HCT116 (cell line): ENCODE results near the gene FEM1B.

ENCODE experiments used
- EZH2 ChIP-seq: fragments of 200-600 bp; sonication (generic); IDR thresholded peaks from 2 replicates; pipeline ENCODE4 v1.6.1; 2017; ENCODE audit warnings: antibody characterized with exemption, mixed run types
- POLR2A ChIP-seq: IDR thresholded peaks from 2 replicates; pipeline ENCODE4 v1.7.0; 2011; ENCODE audit warnings: borderline replicate concordance; ENCODE audit not compliant: insufficient read depth, insufficient read length; ENCODE audit errors: extremely low read depth
- POLR2AphosphoS5 ChIP-seq: IDR thresholded peaks from 2 replicates; pipeline ENCODE4 v1.6.1; 2011; ENCODE audit warnings: mild to moderate bottlenecking, low read depth, low read length, moderate library complexity
- RAD21 ChIP-seq: IDR thresholded peaks from 2 replicates; pipeline ENCODE4 v1.6.1; 2012; ENCODE audit warnings: low read depth, mild to moderate bottlenecking
- REST ChIP-seq: IDR thresholded peaks from 2 replicates; pipeline ENCODE4 v1.6.1; 2012; ENCODE audit warnings: low read depth
- SIN3A ChIP-seq: IDR thresholded peaks from 2 replicates; pipeline ENCODE4 v1.6.1; 2012; ENCODE audit warnings: low read depth
- SP1 ChIP-seq: IDR thresholded peaks from 2 replicates; pipeline ENCODE4 v1.6.1; 2012; ENCODE audit warnings: low read depth
- TCF7L2 ChIP-seq: IDR thresholded peaks from 2 replicates; pipeline ENCODE4 v1.7.0; 2011; ENCODE audit warnings: borderline replicate concordance, inconsistent platforms; ENCODE audit not compliant: insufficient read depth, insufficient read length; ENCODE audit errors: extremely low read depth
- YY1 ChIP-seq: IDR thresholded peaks from 2 replicates; pipeline ENCODE4 v1.6.1; 2011; ENCODE audit warnings: low read length, low read depth, moderate library complexity, mild to moderate bottlenecking; ENCODE audit not compliant: insufficient replicate concordance; ENCODE audit errors: extremely low read depth
- TF ChIP-seq, protein P1 (sequence below), 3 experiments: fragments of 200-600 bp in 1 of 3; sonication (generic) in 1 of 3; IDR thresholded peaks in 2 of 3; conservative IDR thresholded peaks in 1 of 3; 2 replicates each; pipeline ENCODE4 v1.5.1; 2012 to 2017; ENCODE audit warnings: low read depth in 2 of 3, low read length in 2 of 3, antibody characterized with exemption in 1 of 3, borderline replicate concordance in 1 of 3, control low read depth in 1 of 3, mild to moderate bottlenecking in 1 of 3, mixed read lengths in 1 of 3, mixed run types in 1 of 3, moderate library complexity in 1 of 3; ENCODE audit not compliant: insufficient read depth in 1 of 3

- TF ChIP-seq REST (no peak), EZH2 (no peak), TCF7L2 (no peak), YY1 (no peak), POLR2A (no peak), RAD21 (no peak), POLR2AphosphoS5 (no peak), SIN3A (no peak), SP1 (no peak)
- TF ChIP-seq, protein P1, sequence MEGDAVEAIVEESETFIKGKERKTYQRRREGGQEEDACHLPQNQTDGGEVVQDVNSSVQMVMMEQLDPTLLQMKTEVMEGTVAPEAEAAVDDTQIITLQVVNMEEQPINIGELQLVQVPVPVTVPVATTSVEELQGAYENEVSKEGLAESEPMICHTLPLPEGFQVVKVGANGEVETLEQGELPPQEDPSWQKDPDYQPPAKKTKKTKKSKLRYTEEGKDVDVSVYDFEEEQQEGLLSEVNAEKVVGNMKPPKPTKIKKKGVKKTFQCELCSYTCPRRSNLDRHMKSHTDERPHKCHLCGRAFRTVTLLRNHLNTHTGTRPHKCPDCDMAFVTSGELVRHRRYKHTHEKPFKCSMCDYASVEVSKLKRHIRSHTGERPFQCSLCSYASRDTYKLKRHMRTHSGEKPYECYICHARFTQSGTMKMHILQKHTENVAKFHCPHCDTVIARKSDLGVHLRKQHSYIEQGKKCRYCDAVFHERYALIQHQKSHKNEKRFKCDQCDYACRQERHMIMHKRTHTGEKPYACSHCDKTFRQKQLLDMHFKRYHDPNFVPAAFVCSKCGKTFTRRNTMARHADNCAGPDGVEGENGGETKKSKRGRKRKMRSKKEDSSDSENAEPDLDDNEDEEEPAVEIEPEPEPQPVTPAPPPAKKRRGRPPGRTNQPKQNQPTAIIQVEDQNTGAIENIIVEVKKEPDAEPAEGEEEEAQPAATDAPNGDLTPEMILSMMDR (IDR thresholded peaks at IDR 0.05 in 2 of 3, conservative IDR thresholded peaks at IDR 0.05 in 1 of 3; ENCODE audit: borderline replicate concordance in 1 of 3, insufficient read depth in 1 of 3, low read depth in 2 of 3, low read length in 2 of 3), result no peak
These were observed 45.1 kb upstream of the FEM1B start for GRCh38 chr15:68232449-68232848.
